ENCODE results near the gene LIPG. TPM values are rescaled to one million over a fixed set of nuclear protein-coding genes. Genes with fewer than 3 reads are reported as not detected.

The LIPG gene
- total and polyA plus RNA-seq, 2 experiments from 2014 or later = 43.4 to 85.2 TPM

GRCh38 chr18:49544362-49544761 lies 17.5 kb upstream of the LIPG start:
- H3K36me3 ChIP-seq (replicated peaks; ENCODE audit: insufficient read depth, low read depth) = no peaks in the 10 kb centered on the region
- H3K9me2 ChIP-seq (replicated peaks; ENCODE audit: insufficient read depth) = no peaks in the 10 kb centered on the region
- no peaks in the 10 kb centered on the region for H4K20me1 ChIP-seq (ENCODE audit: insufficient read depth, poor library complexity, severe bottlenecking)
- H3K4me1 ChIP-seq (ENCODE audit: insufficient read depth) = no peaks in the 10 kb centered on the region
- H3K79me2 ChIP-seq = no peaks in the 10 kb centered on the region
- TF ChIP-seq EZH2phosphoT487 (IDR thresholded peaks at IDR 0.05; ENCODE audit: low read depth, severe bottlenecking, unreplicated experiment) = no peak
- TF ChIP-seq EZH2 (IDR thresholded peaks at IDR 0.05; ENCODE audit: borderline replicate concordance) = no peak
- TF ChIP-seq CTCF (IDR thresholded peaks at IDR 0.05; ENCODE audit: poor library complexity) = no peak
- DNase-seq (ENCODE audit: low spot score) = no peak
- no peak overlapping the region for H3K4me3 ChIP-seq
- H3K9me3 ChIP-seq (ENCODE audit: low read depth) = no peaks in the 10 kb centered on the region
- WGBS (ENCODE audit: low lambda C conversion rate, missing lambda C conversion rate) = 94% methylated on average over 5 of the region's 5 CpGs
- no peaks in the 10 kb centered on the region for H3K27me3 ChIP-seq
- no peak overlapping the region for H3K27ac ChIP-seq
- no peak overlapping the region for H3K4me2 ChIP-seq
- H2AFZ ChIP-seq = no peak overlapping the region

GRCh38 chr18:49546278-49546677 lies 15.6 kb upstream of the LIPG start:
- WGBS (ENCODE audit: low lambda C conversion rate, missing lambda C conversion rate) = 75% methylated on average over 1 of the region's 1 CpG
- Histone ChIP-seq H3K4me3 (no peak overlapping the region), H3K4me2 (no peak overlapping the region), H4K20me1 (ENCODE audit: insufficient read depth, poor library complexity, severe bottlenecking) (no peaks in the 10 kb centered on the region), H3K27ac (no peak overlapping the region), H3K9me3 (ENCODE audit: low read depth) (no peaks in the 10 kb centered on the region), H3K79me2 (no peaks in the 10 kb centered on the region), H3K36me3 (replicated peaks; ENCODE audit: insufficient read depth, low read depth) (no peaks in the 10 kb centered on the region), H3K4me1 (ENCODE audit: insufficient read depth) (no peaks in the 10 kb centered on the region), H3K9me2 (replicated peaks; ENCODE audit: insufficient read depth) (no peaks in the 10 kb centered on the region), H2AFZ (peak overlapping the region; percentile 45), H3K27me3 (no peaks in the 10 kb centered on the region)
- TF ChIP-seq EZH2 (IDR thresholded peaks at IDR 0.05; ENCODE audit: borderline replicate concordance) = no peak
- no peak for TF ChIP-seq CTCF (IDR thresholded peaks at IDR 0.05; ENCODE audit: poor library complexity)
- TF ChIP-seq EZH2phosphoT487 (IDR thresholded peaks at IDR 0.05; ENCODE audit: low read depth, severe bottlenecking, unreplicated experiment) = no peak
- no peak for DNase-seq (ENCODE audit: low spot score)

- no peaks in the 10 kb centered on the region for H4K20me1 ChIP-seq (ENCODE audit: insufficient read depth, poor library complexity, severe bottlenecking)
- no peaks in the 10 kb centered on the region for H3K9me3 ChIP-seq (ENCODE audit: low read depth)
- H3K4me1 ChIP-seq (ENCODE audit: insufficient read depth) = no peaks in the 10 kb centered on the region
- H3K27me3 ChIP-seq = no peaks in the 10 kb centered on the region
- H3K79me2 ChIP-seq = no peaks in the 10 kb centered on the region
- H2AFZ ChIP-seq = no peak overlapping the region
- no peak for TF ChIP-seq EZH2phosphoT487 (IDR thresholded peaks at IDR 0.05; ENCODE audit: low read depth, severe bottlenecking, unreplicated experiment)
- no peak for TF ChIP-seq CTCF (IDR thresholded peaks at IDR 0.05; ENCODE audit: poor library complexity)
- no peak for TF ChIP-seq EZH2 (IDR thresholded peaks at IDR 0.05; ENCODE audit: borderline replicate concordance)
- H3K4me2 ChIP-seq = no peak overlapping the region
- no peak for DNase-seq (ENCODE audit: low spot score)
- no peak overlapping the region for H3K4me3 ChIP-seq
- WGBS (ENCODE audit: low lambda C conversion rate, missing lambda C conversion rate) = 70% methylated on average over 5 of the region's 5 CpGs
- H3K36me3 ChIP-seq (replicated peaks; ENCODE audit: insufficient read depth, low read depth) = no peaks in the 10 kb centered on the region
- no peaks in the 10 kb centered on the region for H3K9me2 ChIP-seq (replicated peaks; ENCODE audit: insufficient read depth)
- H3K27ac ChIP-seq = no peak overlapping the region
Observed at GRCh38 chr18:49546719-49547273, 15.1 kb upstream of the LIPG start.
